ENCODE measurements around the gene BACE2.
"Not testable (repeated sequence)": the region's sequence is repeated elsewhere in the genome, so short reads cannot be mapped to it uniquely, and the experiment has no call there.

The BACE2 gene

GRCh38 chr21:41283211-41283818, 115.4 kb downstream of the BACE2 start:
- DNase-seq: peak; percentile 90

- no peak for DNase-seq
These were observed 121.5 kb downstream of the BACE2 start for GRCh38 chr21:41289431-41289830.

- no peak for DNase-seq
These were observed 122.3 kb downstream of the BACE2 start for GRCh38 chr21:41290106-41290799.

GRCh38 chr21:41294548-41295231, 126.7 kb downstream of the BACE2 start:
- no peak for DNase-seq

GRCh38 chr21:41295721-41296254, 127.8 kb downstream of the BACE2 start:
- no peak for DNase-seq

GRCh38 chr21:41302976-41303375, 135.0 kb downstream of the BACE2 start:
- DNase-seq: no peak

- DNase-seq: no peak
These were observed 136.2 kb downstream of the BACE2 start for GRCh38 chr21:41304068-41304720.

- DNase-seq: no peak
These were observed 139.3 kb downstream of the BACE2 start for GRCh38 chr21:41307219-41307618.

GRCh38 chr21:41313285-41314164, 145.6 kb downstream of the BACE2 start:
- not testable (repeated sequence) for DNase-seq

- DNase-seq: no peak
These were observed 147.8 kb downstream of the BACE2 start for GRCh38 chr21:41315726-41316125.

- no peak for DNase-seq
These were observed 148.5 kb downstream of the BACE2 start, which contains the start of gene FAM3B for GRCh38 chr21:41316200-41317062. Gene FAM3B, plus strand, starts transcription at chr21:41316801. Its CDS starts 79 bp downstream, at chr21:41316880.

- DNase-seq: no peak
These were observed 149.1 kb downstream of the BACE2 start for GRCh38 chr21:41317063-41317392.

- DNase-seq: no peak
These were observed 149.5 kb downstream of the BACE2 start for GRCh38 chr21:41317458-41317857.

- no peak for DNase-seq
These were observed 150.3 kb downstream of the BACE2 start for GRCh38 chr21:41318218-41318617.

- DNase-seq: no peak
These were observed 151.3 kb downstream of the BACE2 start for GRCh38 chr21:41319273-41319672.

GRCh38 chr21:41321211-41321907, 153.4 kb downstream of the BACE2 start:
- DNase-seq: no peak

GRCh38 chr21:41321908-41322495, 154.0 kb downstream of the BACE2 start:
- DNase-seq: no peak

- DNase-seq: no peak
These were observed 154.8 kb downstream of the BACE2 start for GRCh38 chr21:41322496-41323382.
